ENCODE measurements around the gene DPEP2. TPM values are rescaled to one million over a fixed set of nuclear protein-coding genes. Genes with fewer than 3 reads are reported as not detected.

Gene DPEP2
- total RNA-seq, 1 donor from 2014 or later: not detected

DNA sequence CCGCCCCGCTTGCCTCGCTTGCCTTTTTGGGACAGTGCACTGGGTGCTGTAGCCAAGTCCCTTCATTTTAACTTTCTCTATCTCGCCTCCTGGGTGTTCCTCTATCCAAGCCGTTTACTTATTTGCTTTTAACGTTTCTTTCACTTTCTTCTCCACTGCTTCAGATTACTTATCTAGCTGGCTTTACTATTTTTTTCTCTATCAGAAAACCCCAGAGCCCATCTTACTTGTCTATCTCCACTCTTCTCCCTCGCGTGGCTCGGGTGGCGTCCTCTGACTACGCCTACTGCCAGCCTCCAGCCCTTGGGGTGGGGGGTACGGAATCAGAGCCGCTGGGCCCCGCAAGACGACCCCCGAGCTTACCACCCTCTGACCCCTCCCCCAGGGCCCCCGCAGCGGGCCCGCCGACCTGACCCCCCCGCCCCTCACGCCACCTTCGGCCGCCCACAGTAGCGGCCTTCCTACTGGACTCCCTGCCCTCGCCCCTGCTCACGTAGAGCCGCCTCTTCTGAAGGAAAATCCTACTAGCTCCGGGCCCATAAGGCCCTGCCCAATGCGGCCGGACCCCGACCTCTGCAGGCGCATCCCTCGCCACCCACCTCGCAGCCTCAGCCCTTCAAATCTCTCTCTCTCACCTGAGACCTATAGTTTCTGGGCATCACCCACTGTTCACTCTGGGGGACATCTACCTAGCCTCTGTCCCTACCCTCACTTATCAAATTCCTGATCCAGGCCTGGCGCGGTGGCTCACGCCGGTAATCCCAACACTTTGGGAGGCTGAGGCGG is 29.8 kb downstream of the DPEP2 start:
- peak overlapping the region; percentile 55 for H3K4me3 ChIP-seq
- H3K4me2 ChIP-seq: peak overlapping the region; percentile 86
- H3K27ac ChIP-seq: no peak overlapping the region

DNA sequence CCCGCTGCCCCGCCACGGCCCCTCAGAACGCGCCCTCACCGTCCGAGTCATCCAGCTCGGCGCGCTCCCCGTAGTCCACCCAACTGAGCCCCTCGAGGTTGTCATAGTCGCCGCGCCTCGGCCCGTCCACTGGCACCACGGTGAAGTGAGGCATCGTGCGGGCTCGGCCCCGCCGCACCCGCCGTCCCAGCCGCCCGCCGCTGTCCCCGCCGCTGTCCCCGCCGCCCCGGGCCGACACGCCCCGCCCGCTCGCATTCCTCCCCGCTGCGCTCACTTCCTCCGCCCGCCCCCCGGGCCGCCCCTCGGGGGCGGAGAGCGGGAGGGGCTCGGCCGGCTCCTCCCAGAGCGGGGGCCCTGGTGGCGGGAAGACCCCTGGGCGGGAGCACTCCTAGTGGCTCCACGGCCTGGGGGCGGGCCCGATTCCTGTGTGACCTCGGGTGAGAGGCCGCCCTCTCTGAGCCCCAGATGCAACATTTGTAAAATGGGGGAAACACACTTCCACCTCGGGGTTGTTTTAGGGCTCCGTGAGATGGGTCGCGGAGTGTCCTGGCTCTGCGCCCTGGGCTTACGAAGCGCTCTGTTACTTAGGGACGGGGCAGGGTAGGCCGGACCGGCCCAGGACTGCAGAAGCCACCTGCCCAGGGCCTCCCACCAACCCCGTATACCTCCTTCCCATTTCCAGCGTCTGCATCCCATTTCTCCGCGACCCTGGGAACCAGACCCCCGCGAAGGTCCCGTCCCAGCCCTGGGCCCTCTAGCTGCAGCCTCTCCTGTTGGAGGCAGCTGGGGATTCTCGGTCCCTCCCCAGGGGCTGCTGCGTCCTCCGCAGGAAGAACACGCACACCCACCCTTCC is 30.7 kb downstream of the DPEP2 start, which contains the start of gene SLC12A4:
Gene SLC12A4, minus strand, starts transcription at position 238 of the 854 bp plus-strand sequence. Its CDS starts 84 bp downstream, at position 154.
- peaks cover 18% of the 10 kb centered on the region for H3K4me1 Mint-ChIP-seq
- H3K4me3 Mint-ChIP-seq: peak within 1 kb of the TSS; percentile 89
- H3K27me3 Mint-ChIP-seq (ENCODE audit: insufficient read depth, low read depth): peaks cover 24% of the 10 kb centered on the region
- Histone ChIP-seq H4K20me1 (ENCODE audit: low read depth) (peaks cover 5% of the 10 kb centered on the region), H3K36me3 (no peaks in the 10 kb centered on the region), H3K27me3 (peaks cover 20% of the 10 kb centered on the region), H3K4me3 (peak within 1 kb of the TSS; percentile 55), H3K27ac (no peak within 1 kb of the TSS), H3K4me2 (peak within 1 kb of the TSS; percentile 86), H3K4me1 (peaks cover 14% of the 10 kb centered on the region), H2AFZ (replicated peaks) (peak within 1 kb of the TSS; percentile 67), H3F3A (ENCODE audit: low read depth) (peaks cover 24% of the 10 kb centered on the region), H3K9me3 (ENCODE audit: low read depth) (no peaks in the 10 kb centered on the region), H3K9ac (peak within 1 kb of the TSS; percentile 16), H3K79me2 (ENCODE audit: low read depth) (no peaks in the 10 kb centered on the region)
- DNase-seq (ENCODE audit: low spot score): peak; percentile 80
- no peaks in the 10 kb centered on the region for H3K36me3 Mint-ChIP-seq
- TF ChIP-seq, protein P1, sequence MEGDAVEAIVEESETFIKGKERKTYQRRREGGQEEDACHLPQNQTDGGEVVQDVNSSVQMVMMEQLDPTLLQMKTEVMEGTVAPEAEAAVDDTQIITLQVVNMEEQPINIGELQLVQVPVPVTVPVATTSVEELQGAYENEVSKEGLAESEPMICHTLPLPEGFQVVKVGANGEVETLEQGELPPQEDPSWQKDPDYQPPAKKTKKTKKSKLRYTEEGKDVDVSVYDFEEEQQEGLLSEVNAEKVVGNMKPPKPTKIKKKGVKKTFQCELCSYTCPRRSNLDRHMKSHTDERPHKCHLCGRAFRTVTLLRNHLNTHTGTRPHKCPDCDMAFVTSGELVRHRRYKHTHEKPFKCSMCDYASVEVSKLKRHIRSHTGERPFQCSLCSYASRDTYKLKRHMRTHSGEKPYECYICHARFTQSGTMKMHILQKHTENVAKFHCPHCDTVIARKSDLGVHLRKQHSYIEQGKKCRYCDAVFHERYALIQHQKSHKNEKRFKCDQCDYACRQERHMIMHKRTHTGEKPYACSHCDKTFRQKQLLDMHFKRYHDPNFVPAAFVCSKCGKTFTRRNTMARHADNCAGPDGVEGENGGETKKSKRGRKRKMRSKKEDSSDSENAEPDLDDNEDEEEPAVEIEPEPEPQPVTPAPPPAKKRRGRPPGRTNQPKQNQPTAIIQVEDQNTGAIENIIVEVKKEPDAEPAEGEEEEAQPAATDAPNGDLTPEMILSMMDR (IDR thresholded peaks at IDR 0.05): no peak
- TF ChIP-seq EZH2phosphoT487 (IDR thresholded peaks at IDR 0.05) (no peak), EZH2 (IDR thresholded peaks at IDR 0.05) (no peak)
- peak within 1 kb of the TSS; percentile 3 for H3K27ac Mint-ChIP-seq
- no peaks in the 10 kb centered on the region for H3K9me3 Mint-ChIP-seq

More for the DNA sequence above, 29.8 kb downstream of the DPEP2 start:
- H3K4me1 Mint-ChIP-seq: peaks cover 18% of the 10 kb centered on the region
- H3K36me3 Mint-ChIP-seq: no peaks in the 10 kb centered on the region
- peaks cover 20% of the 10 kb centered on the region for H3K27me3 ChIP-seq
- H3F3A ChIP-seq (ENCODE audit: low read depth): peaks cover 24% of the 10 kb centered on the region
- no peaks in the 10 kb centered on the region for H3K9me3 Mint-ChIP-seq
- TF ChIP-seq, protein P1 (IDR thresholded peaks at IDR 0.05): no peak
- no peak for TF ChIP-seq EZH2 (IDR thresholded peaks at IDR 0.05)
- TF ChIP-seq EZH2phosphoT487 (IDR thresholded peaks at IDR 0.05): no peak
- H3K36me3 ChIP-seq: no peaks in the 10 kb centered on the region
- H3K27ac Mint-ChIP-seq: peak overlapping the region; percentile 3
- H4K20me1 ChIP-seq (ENCODE audit: low read depth): peaks cover 5% of the 10 kb centered on the region
- H2AFZ ChIP-seq (replicated peaks): peak overlapping the region; percentile 3
- H3K9ac ChIP-seq: no peak overlapping the region
- peak overlapping the region; percentile 81 for H3K4me3 Mint-ChIP-seq
- H3K9me3 ChIP-seq (ENCODE audit: low read depth): no peaks in the 10 kb centered on the region
- peaks cover 14% of the 10 kb centered on the region for H3K4me1 ChIP-seq
- peak; percentile 53 for DNase-seq (ENCODE audit: low spot score)
- peaks cover 26% of the 10 kb centered on the region for H3K27me3 Mint-ChIP-seq (ENCODE audit: insufficient read depth, low read depth)
- no peaks in the 10 kb centered on the region for H3K79me2 ChIP-seq (ENCODE audit: low read depth)

DNA sequence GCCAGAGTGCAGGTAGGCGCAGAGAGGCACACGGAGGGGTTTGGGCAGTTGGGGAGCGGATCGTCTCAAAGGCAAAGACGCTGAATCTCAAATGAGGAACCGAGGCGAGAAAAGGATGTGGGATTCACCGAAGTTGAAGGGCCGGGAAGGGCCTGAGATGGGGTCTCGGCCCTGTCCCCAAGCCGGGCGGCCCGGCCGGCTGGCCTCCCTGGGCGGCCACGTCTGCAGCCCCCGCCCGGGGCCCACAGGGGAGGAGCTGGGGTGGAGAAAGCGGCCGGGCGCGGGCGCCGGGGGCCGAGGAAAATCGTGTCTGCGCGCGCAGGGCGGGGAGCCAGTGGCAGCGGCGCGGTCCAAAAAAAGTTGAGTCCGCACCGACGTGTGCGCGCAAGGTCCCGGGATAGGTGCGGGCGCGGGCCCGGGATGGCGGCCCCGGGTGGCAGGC is 31.3 kb downstream of the DPEP2 start:
- Histone ChIP-seq H3K79me2 (ENCODE audit: low read depth) (no peaks in the 10 kb centered on the region), H4K20me1 (ENCODE audit: low read depth) (peaks cover 5% of the 10 kb centered on the region), H2AFZ (replicated peaks) (peak overlapping the region; percentile 67), H3K27me3 (peaks cover 20% of the 10 kb centered on the region), H3K4me3 (peak overlapping the region; percentile 55), H3K4me1 (peaks cover 14% of the 10 kb centered on the region), H3K36me3 (no peaks in the 10 kb centered on the region), H3K9me3 (ENCODE audit: low read depth) (no peaks in the 10 kb centered on the region), H3K9ac (peak overlapping the region; percentile 16), H3F3A (ENCODE audit: low read depth) (peaks cover 24% of the 10 kb centered on the region), H3K27ac (no peak overlapping the region), H3K4me2 (peak overlapping the region; percentile 86)
- Mint-ChIP-seq H3K9me3 (no peaks in the 10 kb centered on the region), H3K27ac (no peak overlapping the region), H3K27me3 (ENCODE audit: insufficient read depth, low read depth) (peaks cover 21% of the 10 kb centered on the region), H3K4me1 (peaks cover 18% of the 10 kb centered on the region), H3K36me3 (no peaks in the 10 kb centered on the region), H3K4me3 (peak overlapping the region; percentile 89)
- peak; percentile 65 for DNase-seq (ENCODE audit: low spot score)
- TF ChIP-seq EZH2 (IDR thresholded peaks at IDR 0.05) (no peak), EZH2phosphoT487 (IDR thresholded peaks at IDR 0.05) (no peak)
- TF ChIP-seq, protein P1 (IDR thresholded peaks at IDR 0.05): no peak

All from neural progenitor cell (in vitro differentiated cells).